NCI-H526 treated with DMSO at 0.1 percent for 48 hours (cell line): ENCODE measurements around the gene LTBP4.
"Not testable (repeated sequence)": the region's sequence is repeated elsewhere in the genome, so short reads cannot be mapped to it uniquely, and the experiment has no call there.

Experiments used
- DNase-seq: peaks from one replicate; lab custom pipeline; 2025; lab: John Stamatoyannopoulos, UW

Gene LTBP4

GRCh38 chr19:40601134-40601974 lies at the start of gene LTBP4:
Gene LTBP4 (plus strand): TSS chr19:40601369. CDS start chr19:40601388, 19 bp downstream.
- no peak for DNase-seq

- DNase-seq: no peak
These were observed 48.3 kb upstream of the LTBP4 start for GRCh38 chr19:40552848-40553247.

DNA sequence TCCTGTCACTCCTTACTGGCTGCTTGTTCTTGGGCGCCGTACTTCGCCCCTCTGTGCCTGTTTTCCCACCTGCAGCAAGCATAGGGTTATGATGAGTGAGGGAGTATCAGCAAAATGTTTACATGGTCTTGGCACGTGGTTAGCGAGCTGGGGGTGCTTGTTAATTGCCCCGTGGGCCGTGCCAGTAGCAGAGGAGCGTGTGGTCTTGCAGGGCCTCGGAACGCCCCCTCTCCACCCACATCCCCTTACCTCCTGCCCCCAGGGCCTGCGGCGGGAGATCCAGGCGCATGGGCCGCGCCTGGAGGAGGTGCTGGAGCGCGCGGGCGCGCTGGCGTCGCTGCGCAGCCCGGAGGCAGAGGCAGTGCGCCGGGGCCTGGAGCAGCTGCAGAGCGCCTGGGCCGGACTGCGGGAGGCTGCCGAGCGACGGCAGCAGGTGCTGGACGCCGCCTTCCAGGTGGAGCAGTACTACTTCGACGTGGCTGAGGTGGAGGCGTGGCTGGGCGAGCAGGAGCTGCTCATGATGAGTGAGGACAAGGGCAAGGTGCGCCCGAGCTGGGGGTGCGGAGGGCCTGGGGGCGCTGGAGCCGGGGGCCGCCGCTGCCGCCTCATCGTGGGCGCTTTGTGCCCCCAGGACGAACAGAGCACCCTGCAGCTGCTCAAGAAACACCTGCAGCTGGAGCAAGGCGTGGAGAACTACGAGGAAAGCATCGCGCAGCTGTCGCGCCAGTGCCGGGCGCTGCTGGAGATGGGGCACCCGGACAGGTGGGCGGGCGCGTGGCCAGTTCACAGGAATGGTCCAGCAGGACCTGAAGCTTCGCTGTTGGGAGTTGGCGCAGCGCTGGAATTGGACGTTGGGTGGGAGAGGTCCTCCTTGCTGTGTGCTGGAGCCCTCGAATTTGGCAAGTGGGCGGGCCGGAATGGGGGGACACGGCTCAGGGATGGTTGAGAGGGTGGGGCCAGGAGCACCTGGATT lies 47.0 kb upstream of the LTBP4 start:
- no peak for DNase-seq

DNA sequence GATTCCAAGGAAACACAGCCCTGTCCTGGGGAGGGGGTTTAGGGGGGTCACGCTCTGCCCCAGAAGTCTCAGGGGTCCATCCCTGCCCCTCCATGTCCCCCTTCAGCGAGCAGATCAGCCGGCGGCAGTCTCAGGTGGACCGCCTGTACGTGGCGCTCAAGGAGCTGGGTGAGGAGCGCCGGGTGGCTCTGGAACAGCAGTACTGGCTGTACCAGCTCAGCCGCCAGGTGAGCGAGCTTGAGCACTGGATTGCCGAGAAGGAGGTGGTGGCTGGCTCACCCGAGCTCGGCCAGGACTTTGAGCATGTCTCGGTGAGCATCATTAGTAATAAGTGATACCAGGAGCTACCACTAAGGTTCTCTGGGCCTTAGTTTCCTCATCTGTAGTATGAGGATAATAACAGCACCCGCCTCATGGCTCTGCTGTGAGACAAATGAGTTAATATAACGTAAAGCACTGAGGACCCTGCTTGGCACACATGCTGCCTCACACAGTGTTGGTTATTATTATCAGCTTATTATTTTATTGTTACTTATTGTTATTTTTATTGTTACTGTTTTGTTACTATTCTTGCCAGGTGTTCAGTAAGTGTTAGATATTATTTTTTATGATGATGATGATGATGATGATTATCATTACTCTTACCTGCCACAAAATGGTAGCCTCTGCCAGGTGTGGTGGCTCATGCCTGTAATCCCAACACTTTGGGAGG lies 45.0 kb upstream of the LTBP4 start:
- no peak for DNase-seq

DNA sequence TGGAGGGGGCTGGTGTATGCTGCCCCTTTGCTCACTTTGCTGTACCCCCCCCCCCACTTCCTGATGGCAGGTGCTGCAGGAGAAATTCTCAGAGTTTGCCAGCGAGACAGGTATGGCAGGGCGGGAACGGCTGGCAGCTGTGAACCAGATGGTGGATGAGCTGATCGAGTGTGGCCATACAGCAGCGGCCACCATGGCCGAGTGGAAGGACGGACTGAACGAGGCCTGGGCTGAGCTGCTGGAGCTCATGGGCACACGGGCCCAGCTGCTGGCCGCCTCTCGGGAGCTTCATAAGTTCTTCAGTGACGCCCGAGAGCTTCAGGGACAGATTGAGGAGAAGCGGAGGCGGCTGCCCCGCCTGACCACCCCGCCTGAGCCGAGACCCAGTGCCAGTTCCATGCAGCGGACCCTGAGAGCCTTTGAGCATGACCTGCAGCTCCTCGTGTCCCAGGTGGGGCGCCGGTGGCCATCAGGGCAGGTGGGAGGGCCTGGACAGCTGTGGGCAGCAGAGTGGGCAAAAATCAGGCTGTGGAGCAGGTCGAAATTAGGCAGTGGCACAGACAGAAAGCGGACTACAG lies 44.1 kb upstream of the LTBP4 start:
- no peak for DNase-seq

DNA sequence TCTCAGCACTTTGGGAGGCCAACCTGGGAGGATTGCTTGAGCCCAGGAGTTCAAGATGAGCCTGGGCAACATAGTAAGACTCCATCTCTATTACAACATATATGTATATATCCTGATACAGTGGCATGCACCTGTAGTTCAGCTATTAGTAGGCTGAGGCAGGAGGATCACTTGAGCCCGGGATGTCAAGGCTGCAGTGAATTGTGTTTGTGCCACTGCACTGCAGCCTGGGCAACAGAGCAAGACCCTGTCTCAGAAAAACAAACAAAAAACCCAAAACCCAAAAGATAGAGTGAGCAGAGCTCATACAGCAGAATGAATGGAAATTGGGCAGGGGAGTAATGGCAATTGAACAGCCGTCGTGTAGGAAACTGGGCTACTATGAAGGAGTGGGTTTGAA lies 41.8 kb upstream of the LTBP4 start:
- DNase-seq: no peak

DNA sequence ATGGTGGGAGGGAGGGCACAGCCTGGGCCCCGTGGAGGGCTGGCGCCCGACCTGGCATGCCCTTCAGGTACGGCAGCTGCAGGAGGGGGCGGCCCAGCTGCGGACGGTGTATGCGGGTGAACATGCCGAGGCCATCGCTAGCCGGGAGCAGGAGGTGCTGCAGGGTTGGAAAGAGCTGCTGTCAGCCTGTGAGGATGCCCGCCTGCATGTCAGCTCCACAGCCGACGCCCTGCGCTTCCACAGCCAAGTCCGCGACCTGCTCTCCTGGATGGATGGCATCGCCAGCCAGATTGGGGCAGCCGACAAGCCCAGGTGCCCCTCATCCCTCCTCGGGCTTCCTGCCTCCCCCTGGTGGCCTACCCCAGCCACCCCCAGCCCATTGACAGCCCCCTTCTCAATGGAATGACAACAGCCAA lies 41.1 kb upstream of the LTBP4 start:
- no peak for DNase-seq

DNA sequence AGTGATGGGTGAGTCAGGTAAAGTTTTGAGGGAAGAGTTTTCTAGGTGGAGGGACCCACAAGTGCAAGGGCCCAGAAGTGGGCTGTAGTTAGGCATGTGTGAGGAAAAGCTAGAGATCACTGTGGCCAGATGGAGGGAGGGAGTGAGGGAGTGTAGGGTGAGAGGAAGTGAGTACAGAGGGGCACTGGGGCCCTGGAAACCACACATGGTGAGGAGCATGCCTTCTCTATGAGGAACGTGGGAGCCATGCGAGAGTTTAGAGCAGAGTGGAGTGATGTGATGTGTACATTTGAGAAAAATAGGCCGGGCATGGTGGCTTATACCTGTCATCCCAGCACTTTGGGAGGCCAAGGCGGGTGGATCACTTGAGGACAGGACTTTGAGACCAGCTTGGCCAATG lies 39.2 kb upstream of the LTBP4 start:
- DNase-seq: no peak

DNA sequence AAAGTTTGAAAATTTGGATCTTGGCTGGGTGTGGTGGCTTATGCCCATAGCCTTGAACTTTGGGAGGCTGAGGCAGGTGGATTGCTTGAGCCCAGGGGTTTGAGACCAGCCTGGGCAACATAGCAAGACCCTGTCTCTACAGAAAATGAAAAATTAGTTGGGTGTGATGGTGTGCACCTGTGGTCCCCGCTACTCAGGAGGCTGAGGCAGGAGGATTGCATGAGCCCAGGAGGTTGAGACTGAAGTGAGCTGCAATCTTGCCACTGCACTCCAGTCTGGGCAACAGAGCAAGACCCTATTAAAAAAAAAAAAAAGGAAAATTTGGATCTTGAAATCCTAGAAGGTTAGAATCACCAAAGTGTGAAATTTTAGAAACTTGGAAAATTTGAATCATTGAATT lies 36.6 kb upstream of the LTBP4 start:
- not testable (repeated sequence) for DNase-seq

DNA sequence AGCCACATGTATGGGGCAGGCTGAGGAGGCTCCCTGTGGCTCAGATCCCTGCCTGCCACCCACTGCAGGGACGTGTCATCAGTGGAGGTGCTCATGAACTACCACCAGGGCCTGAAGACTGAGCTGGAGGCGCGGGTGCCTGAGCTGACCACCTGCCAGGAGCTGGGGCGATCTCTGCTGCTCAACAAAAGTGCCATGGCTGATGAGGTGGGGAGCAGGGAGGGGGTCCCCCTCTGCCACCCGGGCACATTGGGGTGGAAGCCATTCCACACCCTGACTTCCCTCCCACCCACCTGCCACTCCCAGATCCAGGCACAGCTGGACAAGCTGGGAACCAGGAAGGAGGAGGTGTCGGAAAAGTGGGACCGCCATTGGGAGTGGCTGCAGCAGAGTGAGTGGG lies 35.8 kb upstream of the LTBP4 start:
- DNase-seq: no peak

DNA sequence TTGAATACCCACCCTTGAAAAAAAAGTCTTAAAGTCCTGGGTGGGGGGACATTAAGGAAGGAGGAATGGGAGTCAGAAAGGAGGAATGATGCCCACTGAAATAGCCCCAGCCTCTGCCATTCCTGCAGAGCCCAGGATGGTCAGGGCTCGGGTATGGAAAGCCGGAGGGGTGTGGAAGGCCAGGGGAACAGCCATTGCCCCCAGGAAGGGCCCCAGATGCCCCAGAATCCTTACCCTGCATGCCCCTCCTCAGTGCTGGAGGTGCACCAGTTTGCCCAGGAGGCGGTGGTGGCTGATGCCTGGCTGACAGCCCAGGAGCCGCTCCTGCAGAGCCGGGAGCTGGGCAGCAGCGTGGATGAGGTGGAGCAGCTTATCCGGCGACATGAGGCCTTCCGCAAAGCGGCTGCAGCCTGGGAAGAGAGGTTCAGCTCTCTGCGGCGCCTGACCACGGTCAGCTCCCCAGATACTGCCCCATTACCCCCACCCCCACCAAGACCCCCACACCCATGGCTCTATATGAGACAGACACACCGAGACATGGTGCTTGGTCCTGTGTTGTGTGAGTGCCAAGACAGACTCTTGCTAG lies 35.2 kb upstream of the LTBP4 start:
- no peak for DNase-seq

- no peak for DNase-seq
These were observed 34.0 kb upstream of the LTBP4 start for GRCh38 chr19:40567040-40567749.

DNA sequence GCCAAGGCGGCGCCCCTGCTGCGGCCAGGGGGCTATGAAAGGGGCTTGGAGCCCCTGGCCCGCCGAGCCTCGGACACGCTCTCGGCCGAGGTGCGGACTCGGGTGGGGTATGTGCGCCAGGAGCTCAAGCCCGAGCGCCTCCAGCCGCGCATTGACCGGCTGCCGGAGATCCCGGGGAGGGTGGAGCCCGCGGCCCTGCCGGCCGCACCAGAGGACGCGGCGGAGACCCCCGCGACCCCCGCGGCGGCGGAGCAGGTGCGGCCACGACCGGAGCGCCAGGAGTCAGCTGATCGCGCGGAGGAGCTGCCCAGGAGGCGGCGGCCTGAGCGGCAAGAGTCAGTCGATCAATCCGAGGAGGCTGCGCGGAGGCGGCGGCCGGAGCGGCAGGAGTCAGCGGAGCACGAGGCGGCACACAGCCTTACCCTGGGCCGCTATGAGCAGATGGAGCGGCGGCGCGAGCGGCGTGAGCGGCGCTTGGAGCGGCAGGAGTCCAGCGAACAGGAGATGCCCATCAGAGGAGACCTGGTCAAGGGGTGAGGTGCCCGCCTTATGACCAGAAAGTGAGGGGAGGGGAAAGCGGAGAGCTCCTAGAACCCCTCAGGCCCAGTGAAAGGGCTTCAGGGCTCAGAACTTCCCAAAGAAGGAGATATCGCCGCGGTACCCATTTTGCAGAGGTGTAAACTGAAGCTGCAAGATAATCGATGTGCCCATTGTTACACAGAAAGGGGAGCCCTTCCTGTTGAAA lies 33.2 kb upstream of the LTBP4 start:
- DNase-seq: no peak

DNA sequence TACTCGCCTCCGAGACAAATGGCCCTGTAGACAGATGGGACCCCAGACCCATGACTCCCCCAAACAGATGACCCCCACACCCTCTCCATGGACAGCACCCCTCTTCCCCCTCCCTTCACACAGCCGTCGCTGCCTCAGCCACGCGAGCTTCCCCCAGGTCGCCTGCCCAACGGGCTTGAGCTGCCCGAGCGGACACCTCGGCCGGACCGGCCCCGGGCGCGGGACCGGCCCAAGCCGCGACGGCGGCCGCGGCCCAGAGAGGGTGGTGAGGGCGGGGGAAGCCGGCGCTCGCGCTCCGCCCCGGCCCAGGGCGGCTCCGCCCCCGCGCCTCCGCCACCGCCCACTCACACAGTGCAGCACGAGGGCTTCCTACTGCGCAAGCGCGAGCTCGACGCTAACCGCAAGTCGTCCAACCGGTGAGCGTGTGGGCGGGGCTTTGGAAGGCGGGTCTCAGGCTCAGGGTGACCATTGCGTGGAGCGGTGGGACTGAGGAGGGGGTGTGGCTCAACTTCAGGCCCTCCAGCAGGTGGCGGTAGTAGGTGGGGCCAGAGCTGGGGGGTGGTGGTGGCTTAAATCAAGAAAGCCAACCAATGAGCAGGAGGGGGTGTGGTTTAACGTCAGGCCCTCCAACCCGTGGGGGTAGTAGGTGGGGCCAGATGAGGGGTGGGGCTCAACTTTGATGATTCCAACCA lies 30.7 kb upstream of the LTBP4 start:
- DNase-seq: peak; percentile 98

DNA sequence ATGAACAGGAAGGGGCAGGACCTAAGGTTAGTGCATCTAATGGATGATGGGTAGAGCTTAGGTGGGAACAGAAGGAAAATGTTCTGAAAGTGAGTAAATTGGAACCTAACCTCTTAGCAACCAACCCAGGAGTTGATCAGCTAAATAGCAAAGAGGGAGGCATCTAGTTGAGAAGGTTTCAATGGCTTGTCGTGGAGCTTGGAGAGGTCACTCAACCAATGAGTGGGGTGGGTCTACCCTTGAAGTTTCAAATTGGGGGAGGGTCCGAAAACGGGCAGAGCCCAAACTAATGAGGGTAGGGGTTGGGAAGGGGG lies 30.2 kb upstream of the LTBP4 start:
- no peak for DNase-seq

GRCh38 chr19:40571831-40572495 lies 29.2 kb upstream of the LTBP4 start:
- no peak for DNase-seq

DNA sequence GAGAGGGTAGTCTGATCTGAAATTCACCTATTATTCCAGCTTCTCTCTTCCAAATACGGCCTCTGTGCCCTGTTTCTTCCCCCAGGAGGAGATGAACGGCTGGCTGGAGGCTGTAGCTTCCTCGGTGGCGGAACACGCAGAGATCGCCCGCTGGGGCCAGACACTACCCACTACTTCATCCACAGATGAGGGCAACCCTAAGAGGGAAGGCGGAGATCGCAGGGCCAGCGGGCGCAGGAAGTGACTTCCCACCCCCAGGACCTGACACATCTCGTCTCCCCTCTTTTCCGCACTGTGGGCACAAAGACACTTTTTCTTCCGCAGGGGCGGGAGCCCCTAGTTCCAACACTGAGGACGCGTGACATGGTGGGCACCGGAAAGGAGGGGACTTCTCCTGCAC lies 25.8 kb upstream of the LTBP4 start:
- DNase-seq: no peak

DNA sequence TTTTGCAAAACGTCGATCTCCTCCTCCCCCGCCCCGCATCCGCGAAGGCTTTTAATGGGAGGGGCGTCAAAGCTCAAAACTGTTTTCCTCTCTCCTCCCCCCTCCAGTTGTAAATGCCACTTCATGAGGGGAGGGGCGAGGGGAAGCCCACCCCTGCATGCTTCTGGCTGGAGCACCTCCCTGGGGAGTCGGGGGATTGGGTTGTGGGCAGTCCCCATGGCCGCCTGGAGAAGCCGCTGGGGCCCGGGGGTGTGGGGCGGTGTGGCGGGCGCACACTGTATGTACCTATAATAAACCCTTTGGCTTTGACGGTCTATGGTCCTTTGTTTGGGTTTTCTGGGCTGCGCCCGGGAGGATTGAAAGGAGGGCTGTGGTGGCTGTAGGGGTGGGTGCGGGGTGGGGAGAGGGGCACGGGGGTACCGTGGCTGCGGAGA lies 25.0 kb upstream of the LTBP4 start:
- no peak for DNase-seq
